ENCODE results near the gene ARHGEF16. TPM values are rescaled to one million over a fixed set of nuclear protein-coding genes. Genes with fewer than 3 reads are reported as not detected.
A peak's percentile ranks its signal among the peaks of the same experiment; 100 is the strongest.

Gene ARHGEF16
- total RNA-seq, 1 donor from 2014 or later, result 1.3 TPM

DNA sequence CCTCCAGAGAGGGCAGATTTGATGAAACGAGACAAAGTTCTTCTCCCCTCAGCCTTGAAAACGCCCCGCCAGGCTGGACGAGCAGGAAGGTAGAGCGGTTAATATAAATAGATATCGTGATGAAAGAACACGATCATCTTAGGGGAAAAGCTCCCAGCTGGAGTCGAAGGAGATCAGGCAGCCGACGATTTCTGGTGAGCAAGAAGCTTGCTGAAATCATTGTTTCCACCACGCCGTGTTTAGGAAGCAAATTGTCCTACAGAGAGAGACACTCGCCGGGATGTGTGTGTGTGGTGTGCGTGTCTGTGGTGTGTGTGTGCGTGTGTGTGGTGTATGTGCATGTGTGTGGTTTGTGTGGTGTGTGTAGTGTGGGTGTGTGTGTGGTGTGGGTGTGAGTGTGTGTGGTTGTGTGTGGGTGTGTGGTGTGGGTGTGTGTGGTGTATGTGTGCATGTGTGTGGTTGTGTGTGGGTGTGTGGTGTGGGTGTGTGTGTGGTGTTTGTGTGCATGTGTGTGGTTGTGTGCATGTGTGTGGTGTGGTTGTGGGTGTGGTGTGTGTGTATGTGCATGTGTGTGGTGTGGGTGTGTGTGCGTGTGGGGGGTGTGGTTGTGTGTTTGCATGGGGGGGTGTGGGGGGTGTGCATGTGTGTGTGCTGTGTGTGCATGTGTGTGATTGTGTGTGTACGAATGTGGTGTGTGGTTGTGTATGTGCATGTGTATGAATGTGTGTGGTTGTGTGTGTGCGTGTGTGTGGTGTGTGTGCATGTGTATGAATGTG is 44.9 kb upstream of the ARHGEF16 start:
- no peaks in the 10 kb centered on the region for H3K36me3 ChIP-seq
- Mint-ChIP-seq H3K9me3 (no peaks in the 10 kb centered on the region), H3K27me3 (ENCODE audit: insufficient read depth, low read depth) (no peaks in the 10 kb centered on the region), H3K36me3 (no peaks in the 10 kb centered on the region), H3K27ac (no peak overlapping the region), H3K4me3 (no peak overlapping the region), H3K4me1 (peaks cover 5% of the 10 kb centered on the region)
- H3K4me3 ChIP-seq, result no peak overlapping the region
- TF ChIP-seq, protein P1, sequence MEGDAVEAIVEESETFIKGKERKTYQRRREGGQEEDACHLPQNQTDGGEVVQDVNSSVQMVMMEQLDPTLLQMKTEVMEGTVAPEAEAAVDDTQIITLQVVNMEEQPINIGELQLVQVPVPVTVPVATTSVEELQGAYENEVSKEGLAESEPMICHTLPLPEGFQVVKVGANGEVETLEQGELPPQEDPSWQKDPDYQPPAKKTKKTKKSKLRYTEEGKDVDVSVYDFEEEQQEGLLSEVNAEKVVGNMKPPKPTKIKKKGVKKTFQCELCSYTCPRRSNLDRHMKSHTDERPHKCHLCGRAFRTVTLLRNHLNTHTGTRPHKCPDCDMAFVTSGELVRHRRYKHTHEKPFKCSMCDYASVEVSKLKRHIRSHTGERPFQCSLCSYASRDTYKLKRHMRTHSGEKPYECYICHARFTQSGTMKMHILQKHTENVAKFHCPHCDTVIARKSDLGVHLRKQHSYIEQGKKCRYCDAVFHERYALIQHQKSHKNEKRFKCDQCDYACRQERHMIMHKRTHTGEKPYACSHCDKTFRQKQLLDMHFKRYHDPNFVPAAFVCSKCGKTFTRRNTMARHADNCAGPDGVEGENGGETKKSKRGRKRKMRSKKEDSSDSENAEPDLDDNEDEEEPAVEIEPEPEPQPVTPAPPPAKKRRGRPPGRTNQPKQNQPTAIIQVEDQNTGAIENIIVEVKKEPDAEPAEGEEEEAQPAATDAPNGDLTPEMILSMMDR (IDR thresholded peaks at IDR 0.05), result no peak
- TF ChIP-seq EZH2 (IDR thresholded peaks at IDR 0.05) (no peak), EZH2phosphoT487 (IDR thresholded peaks at IDR 0.05) (no peak)
- H3K9me3 ChIP-seq (ENCODE audit: low read depth), result no peaks in the 10 kb centered on the region
- no peaks in the 10 kb centered on the region for H3K79me2 ChIP-seq (ENCODE audit: low read depth)
- no peak for DNase-seq (ENCODE audit: low spot score)
- no peaks in the 10 kb centered on the region for H3K27me3 ChIP-seq
- H3K27ac ChIP-seq, result no peak overlapping the region
- peaks cover 7% of the 10 kb centered on the region for H3F3A ChIP-seq (ENCODE audit: low read depth)
- no peak overlapping the region for H3K4me2 ChIP-seq
- H2AFZ ChIP-seq (replicated peaks), result no peak overlapping the region
- H4K20me1 ChIP-seq (ENCODE audit: low read depth), result no peaks in the 10 kb centered on the region
- no peaks in the 10 kb centered on the region for H3K4me1 ChIP-seq
- H3K9ac ChIP-seq, result no peak overlapping the region

DNA sequence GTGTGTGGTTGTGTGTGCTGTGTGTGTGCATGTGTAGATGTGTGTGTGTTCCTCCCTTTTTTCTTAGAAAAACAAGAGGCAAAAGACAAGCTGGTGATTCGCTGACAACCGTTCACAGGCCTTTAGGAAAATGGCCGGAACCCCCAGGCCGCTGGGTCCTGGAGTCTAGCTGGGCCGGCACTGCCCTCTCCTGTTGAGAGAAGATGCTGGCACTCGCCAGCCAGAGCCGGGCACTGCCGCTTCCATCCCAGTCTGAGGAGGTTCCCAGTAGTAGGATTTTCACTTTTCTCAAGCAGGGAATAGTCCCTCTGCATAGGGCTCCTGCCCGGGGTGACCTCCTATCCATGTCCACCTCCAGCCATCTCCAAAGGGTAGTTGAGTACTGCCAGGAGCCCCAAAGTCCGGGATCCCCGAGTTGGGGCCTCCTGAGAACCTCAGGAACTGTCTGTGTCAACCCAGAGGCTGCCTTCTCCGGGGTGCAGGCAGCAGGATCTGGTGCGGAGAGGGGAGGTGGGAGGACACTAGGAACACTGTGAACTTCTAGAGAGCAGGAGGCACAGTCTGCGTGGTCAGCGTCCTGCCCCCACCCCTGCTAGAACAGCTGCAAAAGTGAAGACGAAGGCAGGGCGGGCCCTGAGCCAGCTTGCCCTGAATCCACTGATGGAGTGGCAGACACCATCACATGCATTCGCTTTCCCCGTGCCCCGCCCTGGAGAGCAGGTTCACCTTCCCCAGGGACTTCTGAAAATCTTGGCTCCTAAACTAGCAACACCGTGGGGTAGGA is 44.1 kb upstream of the ARHGEF16 start:
- H3K9ac ChIP-seq, result no peak overlapping the region
- Mint-ChIP-seq H3K36me3 (no peaks in the 10 kb centered on the region), H3K27ac (no peak overlapping the region), H3K9me3 (no peaks in the 10 kb centered on the region), H3K27me3 (ENCODE audit: insufficient read depth, low read depth) (no peaks in the 10 kb centered on the region), H3K4me1 (peaks cover 7% of the 10 kb centered on the region), H3K4me3 (no peak overlapping the region)
- H2AFZ ChIP-seq (replicated peaks), result no peak overlapping the region
- no peaks in the 10 kb centered on the region for H4K20me1 ChIP-seq (ENCODE audit: low read depth)
- no peaks in the 10 kb centered on the region for H3K4me1 ChIP-seq
- no peak overlapping the region for H3K27ac ChIP-seq
- H3K36me3 ChIP-seq, result no peaks in the 10 kb centered on the region
- no peaks in the 10 kb centered on the region for H3K9me3 ChIP-seq (ENCODE audit: low read depth)
- no peak overlapping the region for H3K4me3 ChIP-seq
- DNase-seq (ENCODE audit: low spot score), result peak; percentile 85
- H3K27me3 ChIP-seq, result no peaks in the 10 kb centered on the region
- peaks cover 7% of the 10 kb centered on the region for H3F3A ChIP-seq (ENCODE audit: low read depth)
- no peak overlapping the region for H3K4me2 ChIP-seq
- TF ChIP-seq, protein P1 (IDR thresholded peaks at IDR 0.05), result peak; percentile 67
- no peak for TF ChIP-seq EZH2phosphoT487 (IDR thresholded peaks at IDR 0.05)
- H3K79me2 ChIP-seq (ENCODE audit: low read depth), result no peaks in the 10 kb centered on the region

- Histone ChIP-seq H3K27me3 (no peaks in the 10 kb centered on the region), H3F3A (ENCODE audit: low read depth) (peaks cover 7% of the 10 kb centered on the region), H2AFZ (replicated peaks) (no peak overlapping the region), H3K4me1 (no peaks in the 10 kb centered on the region), H3K79me2 (ENCODE audit: low read depth) (no peaks in the 10 kb centered on the region), H3K4me3 (no peak overlapping the region), H3K4me2 (no peak overlapping the region), H3K27ac (no peak overlapping the region), H3K9me3 (ENCODE audit: low read depth) (no peaks in the 10 kb centered on the region), H3K36me3 (no peaks in the 10 kb centered on the region), H3K9ac (no peak overlapping the region), H4K20me1 (ENCODE audit: low read depth) (no peaks in the 10 kb centered on the region)
- Mint-ChIP-seq H3K36me3 (no peaks in the 10 kb centered on the region), H3K27me3 (ENCODE audit: insufficient read depth, low read depth) (no peaks in the 10 kb centered on the region), H3K9me3 (peaks cover 3% of the 10 kb centered on the region), H3K4me3 (no peak overlapping the region), H3K27ac (no peak overlapping the region), H3K4me1 (peaks cover 2% of the 10 kb centered on the region)
- TF ChIP-seq EZH2 (IDR thresholded peaks at IDR 0.05) (no peak), EZH2phosphoT487 (IDR thresholded peaks at IDR 0.05) (no peak)
- no peak for DNase-seq (ENCODE audit: low spot score)
Observed at GRCh38 chr1:3411806-3412205, 42.7 kb upstream of the ARHGEF16 start.
